ENCODE results near the gene LEFTY1.

- TF ChIP-seq POLR2A (IDR thresholded peaks at IDR 0.05) (no peak), CTCF (IDR thresholded peaks at IDR 0.05 in 8 of 11, conservative IDR thresholded peaks at IDR 0.05 in 3 of 11) (no peak), POLR2AphosphoS5 (IDR thresholded peaks at IDR 0.05) (no peak)
These were observed 20.2 kb downstream of the LEFTY1 start for GRCh38 chr1:225868631-225869330.
